Measurements from ENCODE around the gene CALM1.

GRCh38 chr14:90428676-90429075 is 31.8 kb downstream of the CALM1 start:
- TF ChIP-seq EZH2phosphoT487 (IDR thresholded peaks at IDR 0.05; ENCODE audit: low read depth, severe bottlenecking, unreplicated experiment) (no peak), EZH2 (IDR thresholded peaks at IDR 0.05; ENCODE audit: borderline replicate concordance) (no peak)
- TF ChIP-seq, protein P1, sequence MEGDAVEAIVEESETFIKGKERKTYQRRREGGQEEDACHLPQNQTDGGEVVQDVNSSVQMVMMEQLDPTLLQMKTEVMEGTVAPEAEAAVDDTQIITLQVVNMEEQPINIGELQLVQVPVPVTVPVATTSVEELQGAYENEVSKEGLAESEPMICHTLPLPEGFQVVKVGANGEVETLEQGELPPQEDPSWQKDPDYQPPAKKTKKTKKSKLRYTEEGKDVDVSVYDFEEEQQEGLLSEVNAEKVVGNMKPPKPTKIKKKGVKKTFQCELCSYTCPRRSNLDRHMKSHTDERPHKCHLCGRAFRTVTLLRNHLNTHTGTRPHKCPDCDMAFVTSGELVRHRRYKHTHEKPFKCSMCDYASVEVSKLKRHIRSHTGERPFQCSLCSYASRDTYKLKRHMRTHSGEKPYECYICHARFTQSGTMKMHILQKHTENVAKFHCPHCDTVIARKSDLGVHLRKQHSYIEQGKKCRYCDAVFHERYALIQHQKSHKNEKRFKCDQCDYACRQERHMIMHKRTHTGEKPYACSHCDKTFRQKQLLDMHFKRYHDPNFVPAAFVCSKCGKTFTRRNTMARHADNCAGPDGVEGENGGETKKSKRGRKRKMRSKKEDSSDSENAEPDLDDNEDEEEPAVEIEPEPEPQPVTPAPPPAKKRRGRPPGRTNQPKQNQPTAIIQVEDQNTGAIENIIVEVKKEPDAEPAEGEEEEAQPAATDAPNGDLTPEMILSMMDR (IDR thresholded peaks at IDR 0.05; ENCODE audit: poor library complexity) = no peak

Data from hepatocyte (in vitro differentiated cells).